Kidney epithelial cell (primary cell): ENCODE data around the gene UBE2E3. TPM values are rescaled to one million over a fixed set of nuclear protein-coding genes. Genes with fewer than 3 reads are reported as not detected.

Source experiments
- DNase-seq: peaks from one replicate; pipeline ENCODE4 v3.0.0-alpha.2; 2010; ENCODE audit warnings: low read depth
- H3K27me3 ChIP-seq: 2 replicates; pipeline ENCODE4 v1.6.0; 2011; ENCODE audit warnings: low read length; ENCODE audit not compliant: control insufficient read depth, insufficient read depth
- H3K36me3 ChIP-seq: 2 replicates; pipeline ENCODE4 v1.5.1; 2011; ENCODE audit warnings: low read length; ENCODE audit not compliant: control insufficient read depth, insufficient read depth
- H3K4me3 ChIP-seq: 2 replicates; pipeline ENCODE4 v1.5.1; 2011; ENCODE audit warnings: low read depth, mild to moderate bottlenecking, control low read depth, low read length
- CTCF ChIP-seq: IDR thresholded peaks from 2 replicates; pipeline ENCODE4 v1.5.1; 2011; ENCODE audit warnings: mild to moderate bottlenecking, moderate library complexity, low read length, control low read depth, inconsistent platforms; ENCODE audit not compliant: insufficient read depth, poor library complexity, severe bottlenecking
- total RNA-seq: library from RNA; depleted of rRNA; stranded (reverse); fragments of >200 nt; gene quantifications from 2 replicates; pipeline ENCODE4 v1.2.3, GENCODE V29; 2015

UBE2E3 gene
- total RNA-seq, 1 donor from 2014 or later, result 84.7 TPM

GRCh38 chr2:180980943-180981911, 822 bp downstream of the UBE2E3 start:
- no peak for DNase-seq
- H3K27me3 ChIP-seq, result no peaks in the 10 kb centered on the region
- H3K36me3 ChIP-seq, result no peaks in the 10 kb centered on the region
- H3K4me3 ChIP-seq, result peak overlapping the region; percentile 72
- TF ChIP-seq CTCF, result no peak

- TF ChIP-seq CTCF, result peak; percentile 37
- Histone ChIP-seq H3K27me3 (no peaks in the 10 kb centered on the region), H3K4me3 (peak overlapping the region; percentile 18), H3K36me3 (no peaks in the 10 kb centered on the region)
- DNase-seq, result no peak
Observed at GRCh38 chr2:180983468-180984242, 3.2 kb downstream of the UBE2E3 start.

GRCh38 chr2:180985771-180986395, 5.5 kb downstream of the UBE2E3 start:
- no peaks in the 10 kb centered on the region for H3K27me3 ChIP-seq
- H3K36me3 ChIP-seq, result no peaks in the 10 kb centered on the region
- DNase-seq, result no peak
- no peak overlapping the region for H3K4me3 ChIP-seq
- TF ChIP-seq CTCF, result no peak

- DNase-seq, result no peak
Observed at GRCh38 chr2:180987146-180987545, 6.7 kb downstream of the UBE2E3 start.

GRCh38 chr2:180990337-180990736, 9.9 kb downstream of the UBE2E3 start:
- no peak for DNase-seq
- TF ChIP-seq CTCF, result no peak

More at GRCh38 chr2:180987146-180987545, 6.7 kb downstream of the UBE2E3 start:
- no peak for TF ChIP-seq CTCF
- H3K36me3 ChIP-seq, result no peaks in the 10 kb centered on the region
- H3K27me3 ChIP-seq, result no peaks in the 10 kb centered on the region
- no peak overlapping the region for H3K4me3 ChIP-seq

More at GRCh38 chr2:180990337-180990736, 9.9 kb downstream of the UBE2E3 start:
- Histone ChIP-seq H3K27me3 (no peaks in the 10 kb centered on the region), H3K36me3 (no peaks in the 10 kb centered on the region), H3K4me3 (no peak overlapping the region)
